ENCODE measurements around the gene EPHB1. TPM values are rescaled to one million over a fixed set of nuclear protein-coding genes. Genes with fewer than 3 reads are reported as not detected.

Gene EPHB1
- total RNA-seq, 1 donor: 0.36 TPM

DNA sequence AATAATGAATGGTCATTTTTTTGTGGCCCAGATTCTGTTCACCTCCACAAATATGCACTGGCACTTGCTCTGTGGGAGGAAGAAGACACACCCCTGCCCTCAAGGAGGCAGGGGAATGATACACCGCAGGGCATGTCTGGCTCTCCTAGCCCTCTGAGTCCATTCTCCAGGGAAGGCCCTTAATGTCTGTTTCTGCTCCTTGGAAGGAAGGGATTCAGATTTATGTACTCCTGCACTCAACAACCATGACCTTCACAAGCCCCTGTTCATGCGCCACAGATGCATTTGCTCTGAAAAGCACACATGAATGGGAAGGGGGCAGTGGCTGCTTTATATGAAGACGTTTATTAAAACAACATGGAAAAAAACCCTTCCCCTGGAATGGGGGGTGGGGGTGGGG is 333.8 kb downstream of the EPHB1 start:
- Histone ChIP-seq H3K4me3 (ENCODE audit: insufficient read depth, low read length) (no peak overlapping the region), H3K36me3 (ENCODE audit: insufficient read depth, low read length) (no peaks in the 10 kb centered on the region), H2AFZ (ENCODE audit: low read length) (no peak overlapping the region), H4K20me1 (ENCODE audit: insufficient read depth, low read length) (no peaks in the 10 kb centered on the region), H3K4me1 (ENCODE audit: insufficient read depth, low read length) (no peaks in the 10 kb centered on the region), H3K27ac (ENCODE audit: low read depth, low read length) (no peak overlapping the region), H3K79me2 (ENCODE audit: insufficient read depth, low read length) (no peaks in the 10 kb centered on the region), H3K4me2 (ENCODE audit: insufficient read depth, low read length) (no peak overlapping the region), H3K9me3 (ENCODE audit: low read depth, low read length) (no peaks in the 10 kb centered on the region), H3K27me3 (ENCODE audit: insufficient read depth, low read length) (no peaks in the 10 kb centered on the region)
- TF ChIP-seq, protein P1, sequence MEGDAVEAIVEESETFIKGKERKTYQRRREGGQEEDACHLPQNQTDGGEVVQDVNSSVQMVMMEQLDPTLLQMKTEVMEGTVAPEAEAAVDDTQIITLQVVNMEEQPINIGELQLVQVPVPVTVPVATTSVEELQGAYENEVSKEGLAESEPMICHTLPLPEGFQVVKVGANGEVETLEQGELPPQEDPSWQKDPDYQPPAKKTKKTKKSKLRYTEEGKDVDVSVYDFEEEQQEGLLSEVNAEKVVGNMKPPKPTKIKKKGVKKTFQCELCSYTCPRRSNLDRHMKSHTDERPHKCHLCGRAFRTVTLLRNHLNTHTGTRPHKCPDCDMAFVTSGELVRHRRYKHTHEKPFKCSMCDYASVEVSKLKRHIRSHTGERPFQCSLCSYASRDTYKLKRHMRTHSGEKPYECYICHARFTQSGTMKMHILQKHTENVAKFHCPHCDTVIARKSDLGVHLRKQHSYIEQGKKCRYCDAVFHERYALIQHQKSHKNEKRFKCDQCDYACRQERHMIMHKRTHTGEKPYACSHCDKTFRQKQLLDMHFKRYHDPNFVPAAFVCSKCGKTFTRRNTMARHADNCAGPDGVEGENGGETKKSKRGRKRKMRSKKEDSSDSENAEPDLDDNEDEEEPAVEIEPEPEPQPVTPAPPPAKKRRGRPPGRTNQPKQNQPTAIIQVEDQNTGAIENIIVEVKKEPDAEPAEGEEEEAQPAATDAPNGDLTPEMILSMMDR (IDR thresholded peaks at IDR 0.05; ENCODE audit: extremely low read depth, low read depth, low read length): no peak
- DNase-seq (ENCODE audit: insufficient read length, low spot score, missing footprints): no peak

DNA sequence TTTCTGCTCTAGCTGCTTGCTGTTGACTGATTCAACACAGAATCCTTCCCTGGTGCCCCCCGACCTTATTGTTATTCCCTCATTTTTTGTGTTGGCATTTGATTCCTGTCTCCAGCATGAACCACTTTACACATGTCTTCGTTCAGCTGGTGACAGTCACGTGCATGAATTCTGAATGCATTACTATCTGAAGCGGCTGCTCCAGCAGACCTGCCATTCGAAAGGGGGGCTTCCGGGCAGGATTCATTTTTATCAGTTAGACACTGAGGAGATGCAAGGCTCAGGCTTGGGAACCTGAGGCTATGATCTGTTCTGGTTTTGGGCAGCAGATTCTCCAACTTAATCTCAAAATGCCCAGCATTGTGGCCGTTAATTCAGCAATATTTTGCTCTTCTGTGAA is 336.2 kb downstream of the EPHB1 start:
- no peak for DNase-seq (ENCODE audit: insufficient read length, low spot score, missing footprints)
- Histone ChIP-seq H3K4me2 (ENCODE audit: insufficient read depth, low read length) (no peak overlapping the region), H3K4me3 (ENCODE audit: insufficient read depth, low read length) (no peak overlapping the region), H3K36me3 (ENCODE audit: insufficient read depth, low read length) (no peaks in the 10 kb centered on the region), H3K27ac (ENCODE audit: low read depth, low read length) (no peak overlapping the region), H3K27me3 (ENCODE audit: insufficient read depth, low read length) (no peaks in the 10 kb centered on the region), H2AFZ (ENCODE audit: low read length) (no peak overlapping the region), H3K4me1 (ENCODE audit: insufficient read depth, low read length) (no peaks in the 10 kb centered on the region), H4K20me1 (ENCODE audit: insufficient read depth, low read length) (no peaks in the 10 kb centered on the region), H3K79me2 (ENCODE audit: insufficient read depth, low read length) (no peaks in the 10 kb centered on the region), H3K9me3 (ENCODE audit: low read depth, low read length) (no peaks in the 10 kb centered on the region)
- TF ChIP-seq, protein P1 (IDR thresholded peaks at IDR 0.05; ENCODE audit: extremely low read depth, low read depth, low read length): no peak

DNA sequence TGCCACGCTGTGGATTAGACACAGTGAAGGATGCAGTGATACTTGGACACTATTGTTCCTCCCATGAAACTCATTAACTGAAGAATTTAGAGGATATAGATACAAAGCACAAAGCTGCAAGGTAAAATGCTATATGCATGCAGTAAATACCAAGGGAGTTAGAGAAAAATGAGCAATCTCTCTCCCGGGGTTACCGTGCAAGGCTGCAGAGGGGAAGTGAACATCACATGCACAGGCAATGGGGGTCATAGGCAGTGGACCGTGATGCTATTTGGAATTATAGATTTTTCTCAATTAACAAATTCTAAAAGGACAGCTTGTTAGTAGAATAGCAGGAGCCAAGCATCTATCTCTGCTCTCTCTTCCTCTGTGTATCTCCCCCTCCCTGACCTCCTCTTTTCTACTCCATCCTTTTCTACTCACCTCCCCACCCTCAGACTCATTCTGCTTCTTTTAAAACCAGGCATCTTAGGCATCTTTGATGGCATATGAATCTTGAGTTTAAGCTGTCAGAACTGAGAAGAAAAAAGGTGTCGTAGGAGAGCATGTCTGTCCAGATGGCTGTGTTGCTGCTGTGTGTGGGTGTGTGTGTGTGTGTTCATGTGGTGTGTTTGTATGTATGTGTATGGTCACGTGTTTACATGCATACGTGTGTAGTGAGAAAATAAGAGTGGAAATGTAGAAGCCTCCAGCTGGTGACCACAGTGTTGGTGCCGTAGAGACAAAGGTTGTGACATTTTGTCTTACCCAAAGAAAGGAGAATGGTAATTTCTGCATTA is 339.0 kb downstream of the EPHB1 start:
- Histone ChIP-seq H3K4me2 (ENCODE audit: insufficient read depth, low read length) (no peak overlapping the region), H3K27ac (ENCODE audit: low read depth, low read length) (no peak overlapping the region), H3K79me2 (ENCODE audit: insufficient read depth, low read length) (no peaks in the 10 kb centered on the region), H3K27me3 (ENCODE audit: insufficient read depth, low read length) (no peaks in the 10 kb centered on the region), H3K36me3 (ENCODE audit: insufficient read depth, low read length) (no peaks in the 10 kb centered on the region), H3K4me3 (ENCODE audit: insufficient read depth, low read length) (no peak overlapping the region), H4K20me1 (ENCODE audit: insufficient read depth, low read length) (no peaks in the 10 kb centered on the region), H3K9me3 (ENCODE audit: low read depth, low read length) (no peaks in the 10 kb centered on the region), H2AFZ (ENCODE audit: low read length) (no peak overlapping the region), H3K4me1 (ENCODE audit: insufficient read depth, low read length) (no peaks in the 10 kb centered on the region)
- TF ChIP-seq, protein P1 (IDR thresholded peaks at IDR 0.05; ENCODE audit: extremely low read depth, low read depth, low read length): no peak
- DNase-seq (ENCODE audit: insufficient read length, low spot score, missing footprints): no peak

DNA sequence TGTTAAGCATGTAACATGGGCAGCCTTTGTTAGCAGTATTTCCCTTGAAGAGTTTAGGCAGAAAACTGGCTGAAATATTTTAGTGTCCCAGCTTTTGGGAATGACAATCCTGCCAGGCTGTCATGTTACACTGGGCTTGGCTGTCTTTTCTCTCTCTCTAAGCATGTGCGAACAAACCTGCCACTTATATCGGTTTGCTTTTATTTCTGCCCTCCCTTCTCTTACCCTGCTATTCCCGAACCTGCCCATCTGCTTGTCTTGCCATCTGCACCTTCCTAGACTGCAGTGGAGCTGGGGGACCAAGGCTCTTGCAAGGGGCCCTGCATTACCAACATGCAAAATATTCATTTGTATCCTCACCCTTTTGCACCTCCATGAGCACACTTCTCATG is 339.6 kb downstream of the EPHB1 start:
- Histone ChIP-seq H3K27ac (ENCODE audit: low read depth, low read length) (no peak overlapping the region), H3K4me3 (ENCODE audit: insufficient read depth, low read length) (no peak overlapping the region), H4K20me1 (ENCODE audit: insufficient read depth, low read length) (no peaks in the 10 kb centered on the region), H3K27me3 (ENCODE audit: insufficient read depth, low read length) (no peaks in the 10 kb centered on the region), H3K9me3 (ENCODE audit: low read depth, low read length) (no peaks in the 10 kb centered on the region), H3K4me1 (ENCODE audit: insufficient read depth, low read length) (no peaks in the 10 kb centered on the region), H2AFZ (ENCODE audit: low read length) (no peak overlapping the region), H3K79me2 (ENCODE audit: insufficient read depth, low read length) (no peaks in the 10 kb centered on the region), H3K36me3 (ENCODE audit: insufficient read depth, low read length) (no peaks in the 10 kb centered on the region), H3K4me2 (ENCODE audit: insufficient read depth, low read length) (no peak overlapping the region)
- TF ChIP-seq, protein P1 (IDR thresholded peaks at IDR 0.05; ENCODE audit: extremely low read depth, low read depth, low read length): no peak
- DNase-seq (ENCODE audit: insufficient read length, low spot score, missing footprints): no peak

Measured in osteoblast (primary cell).